Muscle of leg (tissue), 11 donors: ENCODE data around the gene PDILT. TPM values are rescaled to one million over a fixed set of nuclear protein-coding genes. Genes with fewer than 3 reads are reported as not detected.

Experiments used
- DNase-seq: peaks from one replicate; pipeline ENCODE4 v3.0.0; 2013
- H3K27ac ChIP-seq: one replicate; pipeline ENCODE4 v1.5.1; 2013; ENCODE audit warnings: mild to moderate bottlenecking, low read length, control low read depth
- H3K27me3 ChIP-seq: one replicate; pipeline ENCODE4 v1.6.1; 2013; ENCODE audit warnings: low read length; ENCODE audit not compliant: control insufficient read depth, insufficient read depth
- H3K36me3 ChIP-seq: one replicate; pipeline ENCODE4 v1.6.1; 2013; ENCODE audit warnings: low read length; ENCODE audit not compliant: control insufficient read depth, insufficient read depth
- H3K4me1 ChIP-seq: one replicate; pipeline ENCODE4 v1.6.1; 2013; ENCODE audit warnings: low read length; ENCODE audit not compliant: control insufficient read depth, insufficient read depth
- H3K4me3 ChIP-seq: one replicate; pipeline ENCODE4 v1.5.1; 2013; ENCODE audit warnings: low read length, control low read depth
- H3K9me3 ChIP-seq: replicated peaks from 2 replicates; pipeline ENCODE4 v1.6.1; 2013; ENCODE audit warnings: low read depth, low read length; ENCODE audit not compliant: control insufficient read depth
- WGBS: methylation state at CpG from one replicate; pipeline ENCODE4 v1.1.5; 2013; ENCODE audit warnings: missing lambda C conversion rate; ENCODE audit not compliant: insufficient coverage; 5-methylcytosine and 5-hydroxymethylcytosine counted together
- polyA plus RNA-seq, 8 donors: library from polyadenylated mRNA; unstranded; fragments of 120-200 nt; gene quantifications; one replicate each; pipeline versions ENCODE4 v1.2.1 to v1.2.3, GENCODE V29; 2013; ENCODE audit warnings: inconsistent platforms in 1 of 8, low replicate concordance in 1 of 8; ENCODE audit not compliant: insufficient read length in 8 of 8, insufficient read depth in 1 of 8
- total RNA-seq: library from RNA; stranded (reverse); fragments of 120-200 nt; gene quantifications from one replicate; pipeline ENCODE4 v1.2.4, GENCODE V29; 2013

Gene PDILT
- total and polyA plus RNA-seq, 9 donors: not detected

- Histone ChIP-seq H3K36me3 (no peaks in the 10 kb centered on the region), H3K9me3 (no peaks in the 10 kb centered on the region), H3K27me3 (peaks cover 4% of the 10 kb centered on the region), H3K27ac (no peak overlapping the region), H3K4me3 (no peak overlapping the region), H3K4me1 (no peaks in the 10 kb centered on the region)
- no peak for DNase-seq
- WGBS: 92% methylated on average over 3 of the region's 5 CpGs
Observed at GRCh38 chr16:20344611-20345010, 59.9 kb downstream of the PDILT start.

- WGBS: 94% methylated on average over 2 of the region's 3 CpGs
- H3K36me3 ChIP-seq: no peaks in the 10 kb centered on the region
- DNase-seq: no peak
- H3K9me3 ChIP-seq: no peaks in the 10 kb centered on the region
- H3K27me3 ChIP-seq: no peaks in the 10 kb centered on the region
- H3K4me1 ChIP-seq: no peaks in the 10 kb centered on the region
- no peak overlapping the region for H3K27ac ChIP-seq
- no peak overlapping the region for H3K4me3 ChIP-seq
Observed at GRCh38 chr16:20339744-20340143, 64.8 kb downstream of the PDILT start.

- DNase-seq: no peak
Observed at GRCh38 chr16:20336955-20337354, 67.6 kb downstream of the PDILT start.

GRCh38 chr16:20334396-20334795, 70.1 kb downstream of the PDILT start:
- Histone ChIP-seq H3K36me3 (no peaks in the 10 kb centered on the region), H3K4me1 (no peaks in the 10 kb centered on the region), H3K27me3 (no peaks in the 10 kb centered on the region), H3K27ac (no peak overlapping the region), H3K4me3 (no peak overlapping the region), H3K9me3 (no peaks in the 10 kb centered on the region)
- no CpG with 5 or more reads among the region's 1 CpG for whole genome bisulfite sequencing
- no peak for DNase-seq

More at GRCh38 chr16:20336955-20337354, 67.6 kb downstream of the PDILT start:
- Histone ChIP-seq H3K27ac (no peak overlapping the region), H3K4me3 (no peak overlapping the region), H3K27me3 (no peaks in the 10 kb centered on the region), H3K36me3 (no peaks in the 10 kb centered on the region), H3K9me3 (no peaks in the 10 kb centered on the region), H3K4me1 (no peaks in the 10 kb centered on the region)
- no CpG with 5 or more reads among the region's 2 CpGs for WGBS

GRCh38 chr16:20333120-20333519, 71.4 kb downstream of the PDILT start:
- Histone ChIP-seq H3K27me3 (no peaks in the 10 kb centered on the region), H3K36me3 (no peaks in the 10 kb centered on the region), H3K27ac (no peak overlapping the region), H3K4me3 (no peak overlapping the region), H3K4me1 (no peaks in the 10 kb centered on the region), H3K9me3 (no peaks in the 10 kb centered on the region)
- 69% methylated on average over 4 of the region's 5 CpGs for WGBS
- no peak for DNase-seq

GRCh38 chr16:20332411-20332810, 72.1 kb downstream of the PDILT start:
- Histone ChIP-seq H3K27ac (no peak overlapping the region), H3K27me3 (no peaks in the 10 kb centered on the region), H3K36me3 (no peaks in the 10 kb centered on the region), H3K9me3 (no peaks in the 10 kb centered on the region), H3K4me1 (no peaks in the 10 kb centered on the region), H3K4me3 (no peak overlapping the region)
- DNase-seq: no peak
- 79% methylated on average over 3 of the region's 8 CpGs for WGBS

- H3K27me3 ChIP-seq: no peaks in the 10 kb centered on the region
- no peaks in the 10 kb centered on the region for H3K4me1 ChIP-seq
- H3K9me3 ChIP-seq: no peaks in the 10 kb centered on the region
- DNase-seq: no peak
- no CpG with 5 or more reads among the region's 5 CpGs for WGBS
- H3K36me3 ChIP-seq: no peaks in the 10 kb centered on the region
- H3K27ac ChIP-seq: no peak overlapping the region
- H3K4me3 ChIP-seq: no peak overlapping the region
Observed at GRCh38 chr16:20331635-20332034, 72.9 kb downstream of the PDILT start.

GRCh38 chr16:20329392-20330138, 75.0 kb downstream of the PDILT start:
- H3K27me3 ChIP-seq: no peaks in the 10 kb centered on the region
- no peaks in the 10 kb centered on the region for H3K9me3 ChIP-seq
- no peak overlapping the region for H3K27ac ChIP-seq
- no peaks in the 10 kb centered on the region for H3K36me3 ChIP-seq
- DNase-seq: no peak
- no peak overlapping the region for H3K4me3 ChIP-seq
- WGBS: 83% methylated on average over 1 of the region's 5 CpGs
- no peaks in the 10 kb centered on the region for H3K4me1 ChIP-seq

- Histone ChIP-seq H3K27ac (no peak within 1 kb of the TSS), H3K4me1 (no peaks in the 10 kb centered on the region), H3K27me3 (no peaks in the 10 kb centered on the region), H3K36me3 (no peaks in the 10 kb centered on the region), H3K4me3 (no peak within 1 kb of the TSS), H3K9me3 (no peaks in the 10 kb centered on the region)
- 60% methylated on average over 2 of the region's 7 CpGs for whole genome bisulfite sequencing
- no peak for DNase-seq
Observed at GRCh38 chr16:20327444-20328041, 77.0 kb downstream of the PDILT start, which contains the start of gene GP2. Gene GP2, minus strand, starts transcription at chr16:20327513. Its CDS starts 1,082 bp downstream, at chr16:20326431.

- Histone ChIP-seq H3K36me3 (no peaks in the 10 kb centered on the region), H3K27ac (no peak overlapping the region), H3K4me1 (no peaks in the 10 kb centered on the region), H3K27me3 (no peaks in the 10 kb centered on the region), H3K4me3 (no peak overlapping the region), H3K9me3 (no peaks in the 10 kb centered on the region)
- 70% methylated on average over 2 of the region's 3 CpGs for WGBS
- no peak for DNase-seq
Observed at GRCh38 chr16:20326321-20326720, 78.2 kb downstream of the PDILT start.
